Urinary bladder (tissue), 4 donors: ENCODE data around the gene ARHGAP11A. TPM values are rescaled to one million over a fixed set of nuclear protein-coding genes. Genes with fewer than 3 reads are reported as not detected.

Source experiments
- DNase-seq: peaks from one replicate; pipeline ENCODE4 v3.0.0-alpha.2; 2015; ENCODE audit errors: extremely low spot score
- H3K27ac ChIP-seq: one replicate; pipeline ENCODE4 v1.5.1; 2013; ENCODE audit warnings: low read depth, mild to moderate bottlenecking, moderate library complexity
- H3K36me3 ChIP-seq: one replicate; pipeline ENCODE4 v1.6.1; 2013; ENCODE audit warnings: mild to moderate bottlenecking, moderate library complexity; ENCODE audit not compliant: insufficient read depth
- H3K4me1 ChIP-seq: one replicate; pipeline ENCODE4 v1.6.1; 2013; ENCODE audit warnings: mild to moderate bottlenecking, moderate library complexity; ENCODE audit not compliant: insufficient read depth
- H3K4me3 ChIP-seq: one replicate; pipeline ENCODE4 v1.5.1; 2013; ENCODE audit warnings: low read depth, low read length
- WGBS: extraction: QIAGEN DNeasy Blood & Tissue Kit; methylation state at CpG from one replicate; pipeline ENCODE4 v1.1.7; 2013; 5-methylcytosine and 5-hydroxymethylcytosine counted together
- polyA plus RNA-seq: library from polyadenylated mRNA; stranded (reverse); fragments of 200-250 nt; gene quantifications from one replicate; pipeline ENCODE4 v1.2.3, GENCODE V29; 2013
- small RNA-seq: library from RNA; depleted of rRNA; stranded (forward); fragments of <200 nt; gene quantifications from one replicate; pipeline ENCODE3, GENCODE V24; 2014
- total RNA-seq: library from RNA; depleted of rRNA; stranded (reverse); fragments of >200 nt; gene quantifications from one replicate; pipeline ENCODE4 v1.2.3, GENCODE V29; 2014
- donor health status: healthy with polysubstance abuse.
- donor health status: healthy.

The ARHGAP11A gene
- total and polyA plus RNA-seq, 2 donors: 1.5 to 41.8 TPM

DNA sequence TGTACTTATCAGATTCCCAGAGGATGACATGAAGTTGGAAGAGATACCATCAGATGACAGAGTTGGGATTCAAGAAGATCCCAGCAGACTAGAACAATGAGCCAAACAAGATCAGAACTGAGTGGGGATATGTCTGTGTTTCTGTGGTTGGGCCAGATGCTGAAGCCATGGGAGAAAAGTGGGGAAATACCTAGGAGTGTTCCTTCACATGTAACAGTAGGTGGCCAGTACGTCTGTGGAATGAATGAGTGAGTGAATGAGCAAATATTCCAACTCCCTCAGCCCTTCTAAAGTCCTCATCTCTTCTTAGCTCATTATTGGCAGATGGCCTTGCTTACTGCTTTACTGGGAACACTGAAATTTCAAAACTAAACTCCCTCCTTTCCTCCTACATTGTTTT is 70.3 kb downstream of the ARHGAP11A start:
- DNase-seq: no peak
- Histone ChIP-seq H3K36me3 (no peaks in the 10 kb centered on the region), H3K4me1 (no peaks in the 10 kb centered on the region), H3K27ac (no peak overlapping the region), H3K4me3 (no peak overlapping the region)
- WGBS: 80% methylated on average over 1 of the region's 1 CpG

DNA sequence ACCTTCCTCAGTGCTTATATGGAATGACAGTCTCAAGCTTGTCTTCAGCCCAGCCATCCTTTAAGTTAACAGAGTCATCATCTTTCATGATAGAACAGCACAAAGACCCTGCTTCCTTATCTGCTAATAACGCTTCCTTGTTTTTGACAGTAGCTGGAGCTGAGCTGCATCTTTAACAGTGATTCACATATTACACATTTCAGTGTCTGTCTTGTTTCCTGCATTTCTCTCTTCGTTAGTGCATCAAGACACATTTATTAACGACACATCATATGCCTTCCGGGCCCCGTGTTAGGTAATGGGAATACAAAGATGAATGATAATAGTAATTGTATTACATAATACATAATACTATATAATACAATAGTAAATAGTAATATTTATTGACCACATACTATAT is 72.3 kb downstream of the ARHGAP11A start:
- Histone ChIP-seq H3K4me3 (no peak overlapping the region), H3K36me3 (no peaks in the 10 kb centered on the region), H3K4me1 (no peaks in the 10 kb centered on the region), H3K27ac (no peak overlapping the region)
- DNase-seq: no peak
- WGBS: 78% methylated on average over 5 of the region's 5 CpGs

DNA sequence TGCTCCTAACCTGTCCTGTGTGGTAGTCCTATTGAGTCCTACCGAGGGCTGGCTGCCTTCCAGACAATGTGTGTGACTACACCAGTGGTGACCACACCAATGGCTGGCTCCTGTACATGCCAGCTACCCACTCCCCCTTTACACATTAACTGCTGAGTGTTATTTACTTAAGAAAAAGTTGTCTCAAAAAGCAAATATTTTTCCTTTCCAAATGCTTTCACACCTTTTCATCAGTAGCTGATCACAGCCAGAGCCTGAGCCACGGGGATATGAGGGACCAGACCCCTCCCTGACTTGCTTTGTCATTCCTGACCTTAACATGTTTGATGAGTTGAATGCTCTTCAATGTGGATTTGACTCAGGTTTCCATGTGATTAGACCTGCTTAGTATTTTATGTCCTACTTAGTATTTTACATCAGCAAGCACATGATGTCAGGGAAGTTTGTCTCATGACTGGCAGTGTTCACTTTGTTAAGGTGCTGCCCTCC is 72.9 kb downstream of the ARHGAP11A start:
- Histone ChIP-seq H3K4me3 (no peak overlapping the region), H3K36me3 (no peaks in the 10 kb centered on the region), H3K27ac (no peak overlapping the region), H3K4me1 (no peaks in the 10 kb centered on the region)
- WGBS: 64% methylated on average over 2 of the region's 2 CpGs
- DNase-seq: no peak

Small RNAs within 50 kb of the gene (small RNA-seq; reads per million reads assigned to genes)
- not detected for gene RN7SL286P

Other genes with a start within 250 kb of the ARHGAP11A start
- 0.53 TPM for gene GOLGA8K, start 212.2 kb upstream of the ARHGAP11A start, total RNA-seq
- 0.22 TPM for gene GOLGA8K, start 212.2 kb upstream of the ARHGAP11A start, polyA plus RNA-seq
- 1.7 TPM for gene GOLGA8O, start 159.9 kb upstream of the ARHGAP11A start, total RNA-seq
- gene GOLGA8O, start 159.9 kb upstream of the ARHGAP11A start, polyA plus RNA-seq: 0.63 TPM
- 22.3 TPM for gene GOLGA8N, start 22.0 kb upstream of the ARHGAP11A start, total RNA-seq
- gene GOLGA8N, start 22.0 kb upstream of the ARHGAP11A start, polyA plus RNA-seq: 5.5 TPM
- gene SCG5, start 26.2 kb downstream of the ARHGAP11A start, total RNA-seq: 14.9 TPM
- 2.4 TPM for gene SCG5, start 26.2 kb downstream of the ARHGAP11A start, polyA plus RNA-seq
- gene GREM1, start 102.5 kb downstream of the ARHGAP11A start, total RNA-seq: 8.7 TPM
- gene GREM1, start 102.5 kb downstream of the ARHGAP11A start, polyA plus RNA-seq: 1.2 TPM